NCI-H446 treated with DMSO at 0.1 percent for 48 hours (cell line): ENCODE measurements around the gene CFAP61.
A peak's percentile ranks its signal among the peaks of the same experiment; 100 is the strongest.
"Not testable (repeated sequence)": the region's sequence is repeated elsewhere in the genome, so short reads cannot be mapped to it uniquely, and the experiment has no call there.

Source experiments
- DNase-seq: peaks from one replicate; lab custom pipeline; 2025; lab: John Stamatoyannopoulos, UW

Gene CFAP61, protein sequence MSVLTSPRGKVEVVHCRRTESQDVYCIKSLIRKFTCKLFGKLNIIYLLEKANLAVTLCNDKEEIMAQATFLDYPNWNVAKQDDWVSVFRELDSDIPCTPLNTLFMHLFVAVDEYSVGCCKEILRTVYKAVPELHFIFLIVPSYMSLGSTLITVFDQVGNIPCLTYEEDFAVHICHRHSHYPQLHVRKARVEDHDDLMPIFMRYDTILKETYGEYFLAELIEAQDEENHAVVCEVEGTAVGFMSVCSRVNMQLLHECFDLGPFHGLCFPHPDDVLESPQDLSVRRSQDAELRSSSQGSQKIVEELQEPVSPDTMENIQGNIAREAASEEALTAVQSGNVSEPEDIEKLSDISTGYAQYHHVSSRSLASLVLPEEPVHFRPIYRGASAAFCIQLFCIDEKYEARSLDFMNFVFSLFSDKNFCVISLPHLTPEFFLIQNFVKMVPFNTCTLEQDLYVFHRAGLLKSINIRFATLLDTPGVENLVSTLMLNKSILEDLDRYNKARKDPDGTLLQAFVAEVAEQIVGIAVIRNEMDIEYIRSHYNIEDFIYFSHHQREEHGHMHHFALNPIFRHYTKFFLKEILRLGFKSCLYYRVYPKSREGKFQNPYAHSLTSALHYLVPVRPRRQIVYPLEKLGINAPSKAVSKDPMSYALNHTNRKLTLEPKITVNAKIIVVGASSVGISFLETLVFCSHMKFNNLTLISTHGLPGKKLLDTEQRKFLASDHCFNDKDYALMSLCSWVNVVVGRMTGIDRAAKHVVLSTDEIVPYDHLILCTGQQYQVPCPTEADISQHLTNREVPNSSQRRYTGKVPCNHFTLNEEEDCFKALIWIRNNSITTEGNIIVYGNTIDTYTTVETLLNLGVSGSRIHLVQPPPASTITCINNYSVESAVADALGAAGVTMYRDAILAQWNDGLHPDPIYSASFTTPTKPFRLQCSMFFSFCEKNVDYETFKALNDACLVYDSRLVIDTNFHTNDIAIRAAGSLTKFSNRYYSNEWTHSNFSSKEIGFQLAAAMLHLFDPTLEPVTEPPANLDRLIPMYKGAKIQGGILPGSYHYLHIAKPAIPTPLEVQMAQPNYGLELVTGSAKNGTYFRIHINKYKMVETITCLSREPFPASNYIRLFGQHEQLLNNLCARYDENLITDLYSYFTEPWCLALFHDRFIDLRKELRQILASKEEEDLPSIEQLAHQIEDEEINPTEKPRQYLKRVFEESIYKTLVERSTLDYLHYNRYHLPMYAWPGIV

DNA sequence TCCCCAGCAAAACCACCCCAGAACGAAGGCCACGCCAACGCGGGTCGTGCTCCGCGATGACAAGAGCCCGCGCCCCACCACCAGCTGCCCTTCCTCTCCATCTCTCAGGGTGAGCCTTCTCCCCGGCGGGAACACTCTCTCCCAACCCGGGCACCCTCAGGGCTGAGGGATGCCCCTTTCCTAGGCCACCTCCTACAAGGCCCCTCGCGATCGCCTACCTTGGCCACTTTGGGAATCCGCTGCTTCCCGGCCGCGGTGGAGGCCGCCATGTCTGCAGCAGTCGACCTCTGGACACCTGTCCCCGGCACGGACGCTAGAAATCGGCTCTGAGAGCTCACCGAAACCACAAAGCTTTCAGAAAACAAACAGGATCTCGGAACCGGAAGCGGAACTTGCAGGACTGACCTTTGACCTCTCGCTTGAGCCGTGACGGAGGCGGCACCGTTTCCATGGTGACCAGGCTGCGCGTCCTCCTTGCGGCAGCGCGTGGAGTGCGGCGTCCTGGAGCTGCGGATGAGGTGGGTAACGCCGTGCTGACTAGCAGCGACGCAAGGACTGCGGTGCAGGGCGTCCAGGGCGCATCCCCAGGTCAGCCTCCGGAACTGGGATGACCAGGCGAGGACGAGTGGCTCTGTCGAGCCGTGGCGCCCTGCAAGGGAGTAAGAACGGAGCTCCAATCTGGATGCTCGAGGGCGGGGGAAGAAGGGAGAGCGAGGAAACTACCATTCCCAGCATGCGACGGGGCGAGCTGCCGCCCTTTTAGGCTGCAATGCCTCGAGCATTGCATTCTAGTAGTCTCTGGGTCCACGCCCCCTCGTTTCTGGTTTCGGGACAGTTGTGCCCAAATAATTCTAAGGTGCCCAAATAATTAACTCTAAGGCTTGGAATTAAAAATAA is at the start of gene CFAP61, which contains the start of gene CRNKL1:
Gene CFAP61 (plus strand): TSS at position 459 of the 897 bp plus-strand sequence. CDS start 4,122 bp downstream, outside the sequence.
Gene CRNKL1 (minus strand): TSS at position 393 of the 897 bp plus-strand sequence. CDS start 124 bp downstream, at position 269.
- DNase-seq = peak; percentile 91

DNA sequence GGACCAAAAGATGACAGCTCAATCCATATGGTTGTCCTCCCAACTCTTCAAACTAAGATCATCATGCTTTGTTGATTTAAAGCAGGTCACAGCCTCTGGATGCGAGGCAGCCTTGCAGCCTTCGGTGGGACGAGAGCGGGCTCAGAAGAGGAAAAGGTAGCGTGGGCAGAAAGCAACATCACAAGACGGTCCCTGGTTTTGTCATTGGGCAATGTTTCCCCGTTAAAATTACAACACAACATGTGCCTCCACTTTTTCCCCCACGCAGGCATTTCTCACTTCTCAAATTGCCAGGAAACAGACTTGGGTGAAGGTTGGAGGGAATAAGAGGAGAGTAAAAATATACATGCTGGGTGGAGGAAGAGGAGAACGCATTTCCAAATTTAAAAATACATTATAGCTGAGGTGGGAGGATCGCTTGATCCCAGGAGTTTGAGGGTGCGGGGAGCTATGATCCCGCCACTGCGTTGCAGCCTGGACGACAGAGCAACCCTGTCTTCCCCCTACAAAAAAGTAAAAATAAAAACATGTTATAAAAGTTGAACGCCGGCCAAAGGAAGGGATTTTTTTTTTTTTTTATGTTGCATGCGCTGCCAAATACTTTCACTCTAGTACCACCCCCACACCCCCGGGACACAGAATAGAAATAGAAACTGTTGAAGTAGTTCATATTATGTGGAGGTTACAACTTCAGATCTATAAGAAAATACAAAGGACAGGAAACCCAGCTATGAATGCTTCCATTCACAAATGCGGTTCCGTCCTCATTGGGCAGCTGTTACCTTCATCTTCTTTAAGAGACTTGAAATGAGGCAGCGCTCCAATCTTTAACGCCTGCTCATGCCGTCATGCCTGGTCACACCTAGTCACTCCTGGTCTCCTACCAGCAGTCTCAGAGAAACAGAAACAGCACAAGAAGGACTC is 49.0 kb upstream of the CFAP61 start:
- DNase-seq = no peak

DNA sequence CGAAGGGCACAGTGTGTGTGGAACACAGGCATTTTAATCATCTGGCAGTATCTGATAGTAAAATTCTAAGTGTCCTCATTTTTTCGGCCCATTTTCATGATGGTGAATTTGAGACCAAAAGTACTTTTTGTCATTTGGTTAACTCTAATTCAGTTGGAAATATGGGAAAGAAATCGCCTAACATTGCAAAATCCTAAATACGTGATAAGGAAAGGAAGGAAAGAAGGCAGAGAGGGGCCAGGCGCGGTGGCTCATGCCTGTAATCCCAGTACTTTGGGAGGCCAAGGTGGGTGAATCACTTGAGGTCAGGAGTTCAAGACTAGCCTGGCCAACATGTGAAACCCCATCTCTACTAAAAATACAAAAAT is 48.4 kb upstream of the CFAP61 start:
- not testable (repeated sequence) for DNase-seq

DNA sequence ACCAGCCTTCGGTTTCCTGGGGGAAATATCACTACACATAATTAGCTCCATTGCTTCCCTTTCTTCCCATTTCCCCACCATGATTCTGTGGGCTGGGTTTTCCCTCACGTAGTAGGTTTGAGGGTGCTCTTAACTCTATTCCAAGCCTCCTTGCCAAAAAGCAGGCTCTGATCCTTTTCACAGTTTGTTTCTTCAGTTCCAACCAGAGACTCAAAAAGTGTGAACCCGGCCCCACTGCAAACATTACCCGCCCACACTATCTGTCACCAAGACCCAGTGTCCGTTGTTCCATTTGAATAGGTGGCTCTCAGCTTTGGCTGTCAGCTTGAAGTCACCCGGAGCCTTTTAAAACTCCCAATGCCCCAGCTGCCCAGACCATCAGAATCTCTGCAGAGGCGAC is 47.0 kb upstream of the CFAP61 start:
- no peak for DNase-seq

DNA sequence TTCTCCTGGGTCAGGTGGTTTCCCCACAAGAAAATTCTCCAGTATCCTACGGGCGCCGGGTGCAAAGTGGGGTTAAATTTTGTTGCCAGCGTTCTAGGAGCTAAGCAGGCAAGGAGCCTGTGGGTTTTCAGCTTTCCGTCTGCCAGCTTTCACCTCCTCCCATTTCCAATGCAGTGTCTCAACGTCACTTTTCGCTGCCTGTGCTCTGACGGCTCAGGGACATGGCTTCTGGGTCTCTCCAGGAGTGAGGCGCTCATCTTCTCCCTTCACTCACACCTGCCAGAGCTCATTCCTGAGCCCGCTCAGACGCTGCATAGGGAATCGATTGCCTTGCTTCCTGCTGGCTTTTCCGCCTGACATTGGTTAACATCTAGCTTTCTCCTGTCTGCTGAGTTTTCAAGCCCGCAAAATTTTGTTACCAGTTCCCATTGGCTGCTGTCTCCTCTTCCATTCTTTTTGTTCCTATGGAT is 42.5 kb upstream of the CFAP61 start:
- DNase-seq = no peak

DNA sequence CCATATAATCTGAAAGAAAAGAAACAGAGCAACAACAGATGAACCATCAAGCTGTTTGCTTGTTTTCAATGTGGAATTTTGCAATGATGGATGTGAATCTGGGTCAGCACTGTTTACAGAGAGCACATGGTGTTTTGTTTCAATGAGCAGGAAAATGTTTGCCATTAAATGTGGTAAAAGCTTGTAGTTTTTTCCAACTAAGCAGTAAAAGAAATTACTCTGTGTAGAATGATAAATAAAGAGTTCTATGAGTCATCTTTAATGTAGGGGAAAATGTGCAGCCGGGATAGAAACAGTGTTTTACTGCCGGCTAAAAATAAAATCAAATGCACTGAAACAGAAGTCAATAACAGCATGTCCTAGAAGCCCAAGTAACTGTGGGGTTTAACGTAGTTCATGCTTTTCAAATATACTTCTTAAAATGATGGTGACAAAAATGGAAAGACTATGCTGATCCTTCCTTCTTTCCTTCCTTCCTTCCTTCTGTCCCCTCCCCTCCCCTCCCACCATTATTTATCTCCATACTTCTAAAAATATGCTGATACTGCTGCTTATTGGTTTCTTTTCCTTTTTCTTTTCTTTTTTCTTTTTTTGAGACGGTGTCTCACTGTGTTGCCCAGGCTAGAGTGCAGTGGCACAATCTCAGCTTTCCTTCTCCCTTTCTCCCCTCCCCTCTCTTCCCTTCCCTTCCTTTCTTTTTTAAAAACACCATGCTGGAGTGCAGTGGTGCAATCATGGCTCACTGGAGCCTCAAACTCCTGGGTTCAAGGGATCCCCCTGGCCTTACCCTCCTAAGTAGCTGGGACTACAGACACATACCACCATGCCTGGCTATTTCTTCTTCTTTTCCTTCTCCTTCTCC is 41.5 kb upstream of the CFAP61 start:
- peak; percentile 60 for DNase-seq

DNA sequence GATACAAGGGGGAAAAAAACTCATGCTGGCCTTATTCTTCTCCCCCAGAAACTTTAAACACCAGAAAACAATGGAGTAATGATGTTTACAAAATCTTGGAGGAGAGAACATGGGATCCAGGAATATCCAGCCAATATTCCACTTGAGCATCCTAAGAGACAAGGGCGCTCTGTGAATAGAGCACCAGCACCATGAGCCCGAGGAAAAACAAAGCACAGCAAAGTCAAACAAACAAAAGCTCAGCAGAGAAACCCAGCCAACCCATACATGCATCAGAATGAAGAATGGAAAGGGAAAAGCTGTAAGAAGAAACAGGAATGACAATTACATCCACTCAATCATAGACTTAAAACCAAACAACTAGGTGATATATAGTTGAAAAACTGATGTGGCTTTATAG is 39.8 kb upstream of the CFAP61 start:
- DNase-seq = no peak

DNA sequence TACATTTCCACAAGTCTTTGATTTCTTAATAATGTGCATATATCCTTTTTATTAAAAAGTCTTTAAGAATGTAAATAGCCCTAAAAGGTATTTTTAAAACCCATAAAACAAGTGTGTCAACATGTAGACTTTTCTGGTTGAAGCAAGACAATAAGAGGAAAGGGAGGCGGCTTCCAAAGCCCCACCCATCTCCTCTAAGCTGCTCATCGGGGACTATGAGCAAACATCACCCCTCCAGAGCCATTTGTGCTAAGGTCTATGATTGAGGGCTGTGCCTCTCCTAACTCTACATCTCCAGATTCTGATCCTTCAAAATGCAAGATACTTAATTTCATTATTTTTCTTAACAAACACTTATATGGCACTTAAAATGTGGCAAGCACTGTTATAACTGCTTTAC is 37.7 kb upstream of the CFAP61 start:
- no peak for DNase-seq

DNA sequence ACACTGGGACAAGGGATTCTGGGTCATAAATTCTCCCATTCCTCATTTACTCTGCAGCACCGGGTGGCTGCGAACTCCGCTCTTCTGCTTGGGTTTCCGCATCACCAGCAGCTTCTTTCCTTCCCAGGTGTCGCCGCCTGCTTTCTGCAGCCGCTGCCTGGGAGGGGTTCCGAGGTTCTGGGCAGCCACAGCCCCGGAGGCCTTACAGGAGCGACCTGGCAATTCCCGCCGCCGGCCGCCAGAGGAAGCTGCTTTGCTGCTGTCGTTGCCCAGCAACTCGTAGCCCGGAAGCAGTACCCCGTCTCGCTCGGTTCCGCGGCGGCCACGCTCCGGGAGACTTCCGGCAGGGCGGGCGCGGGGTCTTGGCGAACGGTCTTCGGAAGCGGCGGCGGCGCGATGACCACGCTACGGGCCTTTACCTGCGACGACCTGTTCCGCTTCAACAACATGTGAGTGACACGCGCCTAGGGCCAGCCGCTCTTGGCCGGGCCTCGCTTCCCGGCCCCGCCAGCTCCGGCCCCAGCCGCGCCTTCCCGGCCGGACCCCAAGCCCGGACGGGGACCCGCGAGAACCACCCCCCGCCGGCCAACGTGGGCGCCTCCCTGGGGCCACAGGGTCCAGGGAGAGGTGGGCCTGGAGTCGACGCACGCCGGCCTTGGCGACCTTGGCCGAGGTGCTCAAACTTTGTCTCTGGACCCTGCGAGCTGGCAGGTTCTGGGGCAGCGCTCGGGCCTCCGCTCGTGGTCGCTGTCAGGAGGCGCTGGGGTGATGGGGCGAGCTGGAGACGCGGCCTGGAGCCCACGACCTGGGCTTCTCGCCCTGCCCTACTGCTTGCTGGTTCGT is 35.1 kb upstream of the CFAP61 start, which contains the start of gene NAA20:
Gene NAA20 (plus strand): TSS at position 362 of the 843 bp plus-strand sequence. CDS start 35 bp downstream, at position 397.
- DNase-seq = peak; percentile 81

DNA sequence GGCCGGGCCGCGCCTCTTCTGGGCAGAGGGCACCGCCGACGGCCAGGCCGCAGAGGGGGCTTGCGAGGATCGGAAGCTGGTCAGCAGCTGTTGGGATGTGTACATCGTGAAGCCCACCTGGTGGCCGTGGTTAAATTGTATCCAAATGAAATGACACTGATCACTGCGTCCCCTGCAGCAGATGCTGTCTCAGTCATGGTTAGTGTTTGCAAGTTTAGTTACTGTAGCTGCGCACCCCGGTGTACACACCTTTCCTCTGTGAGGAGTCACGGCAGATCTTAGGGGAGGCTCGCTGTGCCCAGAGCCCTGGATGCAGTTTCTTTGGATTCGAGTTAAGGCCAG is 34.5 kb upstream of the CFAP61 start:
- no peak for DNase-seq

DNA sequence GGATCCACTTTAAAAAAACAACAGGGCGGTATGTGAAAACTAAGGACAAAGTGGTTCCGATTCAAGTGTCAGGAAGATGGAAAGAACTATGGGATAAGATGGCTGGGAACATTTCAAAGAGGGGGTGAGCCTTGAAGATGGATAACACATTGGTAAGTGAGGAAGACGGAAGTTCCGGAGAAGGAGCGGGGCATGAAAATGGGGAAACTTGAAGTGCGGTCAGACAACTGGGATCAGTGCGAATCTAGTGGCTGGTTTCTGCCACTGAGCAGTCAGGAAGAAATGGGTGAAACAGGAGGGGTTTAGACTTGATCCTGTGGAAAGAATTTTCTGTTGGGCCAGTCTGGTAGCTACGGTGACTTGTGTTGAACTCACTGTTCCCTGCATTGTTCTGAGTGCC is 34.0 kb upstream of the CFAP61 start:
- no peak for DNase-seq

DNA sequence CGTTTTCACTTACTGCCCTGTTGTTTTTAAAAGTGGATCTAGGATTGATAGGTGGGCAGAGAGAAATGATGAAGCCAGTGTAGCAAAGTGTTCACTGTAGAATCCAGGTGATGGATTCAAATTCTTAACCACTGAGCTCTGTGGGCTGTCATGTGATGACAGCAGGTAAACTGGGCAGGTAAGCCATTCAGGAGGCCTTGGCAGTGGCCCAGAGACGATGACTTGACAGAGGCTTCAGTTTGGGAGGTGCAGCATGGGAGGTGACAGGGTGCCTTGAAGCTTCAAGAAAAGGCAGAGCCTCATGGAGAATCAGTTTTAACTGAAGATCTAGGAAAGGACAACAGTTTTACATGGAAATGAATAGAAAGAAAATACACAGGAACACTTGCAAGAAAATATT is 33.2 kb upstream of the CFAP61 start:
- DNase-seq = no peak

DNA sequence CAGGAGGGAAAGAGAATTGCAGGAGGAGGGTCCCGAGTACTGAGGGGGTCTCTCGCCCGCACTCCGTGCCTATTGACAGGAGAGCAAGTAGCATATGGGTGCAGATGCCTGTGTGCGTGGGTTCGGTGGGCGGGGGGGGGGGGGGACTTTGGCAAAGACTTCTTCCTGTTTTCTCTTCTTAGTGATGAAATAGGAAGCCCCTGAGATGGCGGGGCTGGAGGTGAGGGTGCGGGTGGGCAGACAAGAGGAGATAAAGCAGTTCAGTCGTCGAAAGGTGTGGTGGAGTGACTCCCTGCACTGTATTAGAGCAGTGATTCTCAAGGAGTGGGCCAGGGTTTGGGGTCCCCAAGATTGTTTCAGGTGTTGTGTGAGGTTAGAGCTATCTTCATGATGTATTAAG is 31.4 kb upstream of the CFAP61 start:
- DNase-seq = no peak

DNA sequence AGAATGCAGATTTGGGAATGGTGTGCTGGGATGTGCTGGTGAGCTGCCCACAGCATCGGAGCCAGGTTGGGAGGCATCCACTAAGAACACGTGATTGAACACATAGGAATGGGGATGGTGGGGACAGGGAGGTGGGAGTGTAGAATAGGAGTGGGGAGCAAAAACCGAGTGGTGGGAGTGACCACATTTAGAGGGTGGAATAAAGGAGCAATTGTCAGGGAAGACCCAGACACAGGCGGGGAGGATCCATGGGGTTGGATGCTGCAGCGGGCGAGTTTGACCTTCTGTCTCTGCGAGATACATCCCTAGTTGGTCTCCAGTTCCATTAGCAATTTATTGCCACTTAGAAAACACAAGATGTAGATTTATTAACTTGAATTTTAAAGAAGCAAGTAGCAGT is 30.5 kb upstream of the CFAP61 start:
- DNase-seq = no peak

DNA sequence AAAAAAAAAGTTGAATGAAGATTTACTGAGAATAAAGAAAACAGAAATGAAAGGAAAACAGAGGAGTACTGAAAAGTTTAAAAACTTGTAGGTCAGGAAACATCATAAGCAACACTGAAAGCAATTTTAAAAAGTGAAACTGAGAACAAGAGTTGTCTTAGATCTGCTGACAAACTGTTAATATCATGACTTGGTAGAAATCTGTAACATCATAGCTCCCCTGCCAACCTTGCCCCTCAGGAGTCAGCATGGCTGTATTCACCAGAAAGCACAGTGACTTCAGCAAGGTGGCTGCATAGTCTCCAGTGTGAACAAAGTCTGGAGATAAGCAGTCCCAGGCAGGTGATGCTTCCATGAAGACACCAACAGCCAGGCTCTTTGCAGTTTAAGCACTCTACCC is 29.8 kb upstream of the CFAP61 start:
- no peak for DNase-seq

DNA sequence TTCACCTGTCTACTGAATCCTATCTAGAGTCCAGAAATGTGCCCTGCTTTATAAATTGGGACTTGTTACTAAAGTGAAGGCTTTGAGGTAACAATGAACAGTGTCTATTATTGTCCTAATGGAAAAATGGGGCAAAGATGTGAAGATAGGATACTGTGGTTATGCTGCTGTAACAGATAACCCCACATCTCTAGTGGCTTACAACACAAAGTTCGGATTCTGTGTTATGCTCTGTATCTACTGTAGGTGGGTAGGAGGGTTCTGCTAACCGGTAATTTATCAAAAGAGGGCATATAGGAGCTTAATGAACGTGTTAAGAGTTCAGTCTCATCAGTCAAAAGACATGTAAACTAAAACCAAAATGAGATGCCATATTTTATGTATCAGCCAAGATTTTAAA is 28.9 kb upstream of the CFAP61 start:
- no peak for DNase-seq

DNA sequence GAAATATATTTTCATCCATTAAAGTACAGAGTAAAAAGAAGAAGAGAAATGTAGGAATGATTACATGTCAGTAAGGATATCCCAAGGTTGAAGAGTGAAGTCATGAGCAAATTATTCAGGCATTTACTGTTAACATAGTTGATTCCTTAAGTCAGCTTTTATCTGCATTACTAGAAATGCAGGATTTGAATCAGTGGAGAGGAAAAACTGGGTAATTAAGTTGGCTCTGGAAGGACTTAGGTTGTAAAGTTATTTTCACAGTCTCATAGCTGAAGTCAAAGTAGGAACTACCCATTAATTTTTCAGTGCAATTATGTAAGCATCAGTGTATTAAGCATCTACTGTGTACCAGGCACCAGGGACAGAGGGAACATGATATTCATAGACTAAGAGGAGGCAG is 27.4 kb upstream of the CFAP61 start:
- no peak for DNase-seq

DNA sequence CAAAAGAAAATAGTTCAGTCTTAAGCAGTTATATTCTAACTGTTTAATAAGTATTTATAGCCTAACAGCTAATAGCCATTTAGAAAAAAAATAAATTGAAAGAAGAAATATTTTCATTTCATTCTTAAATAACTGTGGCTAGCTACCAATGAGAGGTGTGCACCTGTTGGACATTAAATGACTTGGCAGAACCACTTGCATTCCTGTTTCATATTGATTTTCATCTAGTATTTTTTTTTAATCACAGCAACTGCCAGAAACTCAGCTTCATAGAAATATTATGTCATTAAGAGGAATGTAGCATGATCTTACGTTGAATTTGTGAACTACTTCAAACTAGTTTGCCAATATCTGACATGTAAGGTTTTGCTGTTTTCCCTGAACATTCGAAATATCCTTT is 25.0 kb upstream of the CFAP61 start:
- no peak for DNase-seq
